ENCODE measurements around the gene BICC1. TPM values are rescaled to one million over a fixed set of nuclear protein-coding genes. Genes with fewer than 3 reads are reported as not detected.

The BICC1 gene
- polyA plus RNA-seq, 1 experiment: 25.6 TPM

DNA sequence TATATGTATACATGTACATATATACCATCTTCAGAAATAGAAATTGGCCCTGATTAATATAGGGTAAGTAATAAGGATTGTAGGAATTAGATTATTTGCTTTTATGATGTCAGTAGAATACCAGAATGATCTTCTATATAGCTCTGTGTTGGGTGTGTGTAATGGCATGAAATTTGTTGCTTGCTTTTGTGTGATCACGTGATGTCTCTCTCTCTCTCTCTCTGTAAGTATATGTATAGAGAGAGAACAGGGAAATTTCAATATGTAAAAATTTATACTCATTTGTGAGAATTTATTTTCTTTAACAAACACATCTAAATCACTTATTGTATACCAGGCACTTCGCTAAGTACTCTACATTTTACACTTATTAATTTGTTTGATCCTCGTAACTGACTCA, 272.7 kb downstream of the BICC1 start:
- CTCF ChIA-PET: no interaction called here
- H3K4me3 ChIP-seq (ENCODE audit: low read depth, low read length): no peak overlapping the region

GRCh38 chr10:58791137-58791536, 278.5 kb downstream of the BICC1 start:
- DNase-seq (ENCODE audit: low read depth, low spot score): no peak
- CTCF ChIA-PET: interaction anchor here (1.5 kb wide), 1 partner anchor 10 kb away, joined by 7 read pairs; no protein-coding TSS in a partner anchor

More for the DNA sequence above, 272.7 kb downstream of the BICC1 start:
- POLR2A ChIA-PET: no interaction called here
- no peak for TF ChIP-seq CTCF (IDR thresholded peaks at IDR 0.05; ENCODE audit: low read depth, low read length)
- Histone ChIP-seq H3K27me3 (ENCODE audit: control insufficient read depth, insufficient read depth, low read length) (no peaks in the 10 kb centered on the region), H3K9me3 (ENCODE audit: control insufficient read depth, insufficient read depth, low read length) (no peaks in the 10 kb centered on the region), H3K27ac (ENCODE audit: low read depth, low read length) (no peak overlapping the region)
- no peak for DNase-seq (ENCODE audit: low read depth, low spot score)

GRCh38 chr10:58795560-58795959, 282.9 kb downstream of the BICC1 start:
- H3K9me3 ChIP-seq (ENCODE audit: control insufficient read depth, insufficient read depth, low read length): no peaks in the 10 kb centered on the region
- POLR2A ChIA-PET: no interaction called here
- no peaks in the 10 kb centered on the region for H3K27me3 ChIP-seq (ENCODE audit: control insufficient read depth, insufficient read depth, low read length)
- no peak for TF ChIP-seq CTCF (IDR thresholded peaks at IDR 0.05; ENCODE audit: low read depth, low read length)
- no peak overlapping the region for H3K4me3 ChIP-seq (ENCODE audit: low read depth, low read length)
- CTCF ChIA-PET: interaction anchor here (0.8 kb wide), 1 partner anchor 14 kb away, joined by 3 read pairs; no protein-coding TSS in a partner anchor
- no peak overlapping the region for H3K27ac ChIP-seq (ENCODE audit: low read depth, low read length)
- no peak for DNase-seq (ENCODE audit: low read depth, low spot score)

More at GRCh38 chr10:58791137-58791536, 278.5 kb downstream of the BICC1 start:
- no peak for TF ChIP-seq CTCF (IDR thresholded peaks at IDR 0.05; ENCODE audit: low read depth, low read length)
- Histone ChIP-seq H3K27ac (ENCODE audit: low read depth, low read length) (no peak overlapping the region), H3K4me3 (ENCODE audit: low read depth, low read length) (no peak overlapping the region), H3K9me3 (ENCODE audit: control insufficient read depth, insufficient read depth, low read length) (no peaks in the 10 kb centered on the region), H3K27me3 (ENCODE audit: control insufficient read depth, insufficient read depth, low read length) (no peaks in the 10 kb centered on the region)
- POLR2A ChIA-PET: no interaction called here

GRCh38 chr10:58796242-58796641, 283.6 kb downstream of the BICC1 start:
- Histone ChIP-seq H3K27ac (ENCODE audit: low read depth, low read length) (no peak overlapping the region), H3K9me3 (ENCODE audit: control insufficient read depth, insufficient read depth, low read length) (no peaks in the 10 kb centered on the region), H3K4me3 (ENCODE audit: low read depth, low read length) (no peak overlapping the region), H3K27me3 (ENCODE audit: control insufficient read depth, insufficient read depth, low read length) (no peaks in the 10 kb centered on the region)
- no peak for DNase-seq (ENCODE audit: low read depth, low spot score)
- POLR2A ChIA-PET: no interaction called here
- TF ChIP-seq CTCF (IDR thresholded peaks at IDR 0.05; ENCODE audit: low read depth, low read length): no peak
- CTCF ChIA-PET: no interaction called here

GRCh38 chr10:58796824-58797223, 284.2 kb downstream of the BICC1 start:
- no peak for DNase-seq (ENCODE audit: low read depth, low spot score)
- H3K4me3 ChIP-seq (ENCODE audit: low read depth, low read length): no peak overlapping the region
- no peaks in the 10 kb centered on the region for H3K9me3 ChIP-seq (ENCODE audit: control insufficient read depth, insufficient read depth, low read length)
- no peak overlapping the region for H3K27ac ChIP-seq (ENCODE audit: low read depth, low read length)
- TF ChIP-seq CTCF (IDR thresholded peaks at IDR 0.05; ENCODE audit: low read depth, low read length): no peak
- ChIA-PET CTCF (no interaction called here), POLR2A (no interaction called here)
- H3K27me3 ChIP-seq (ENCODE audit: control insufficient read depth, insufficient read depth, low read length): no peaks in the 10 kb centered on the region
